ENCODE results near the gene CRYGD.
"Not testable (repeated sequence)": the region's sequence is repeated elsewhere in the genome, so short reads cannot be mapped to it uniquely, and the experiment has no call there.

Gene CRYGD

DNA sequence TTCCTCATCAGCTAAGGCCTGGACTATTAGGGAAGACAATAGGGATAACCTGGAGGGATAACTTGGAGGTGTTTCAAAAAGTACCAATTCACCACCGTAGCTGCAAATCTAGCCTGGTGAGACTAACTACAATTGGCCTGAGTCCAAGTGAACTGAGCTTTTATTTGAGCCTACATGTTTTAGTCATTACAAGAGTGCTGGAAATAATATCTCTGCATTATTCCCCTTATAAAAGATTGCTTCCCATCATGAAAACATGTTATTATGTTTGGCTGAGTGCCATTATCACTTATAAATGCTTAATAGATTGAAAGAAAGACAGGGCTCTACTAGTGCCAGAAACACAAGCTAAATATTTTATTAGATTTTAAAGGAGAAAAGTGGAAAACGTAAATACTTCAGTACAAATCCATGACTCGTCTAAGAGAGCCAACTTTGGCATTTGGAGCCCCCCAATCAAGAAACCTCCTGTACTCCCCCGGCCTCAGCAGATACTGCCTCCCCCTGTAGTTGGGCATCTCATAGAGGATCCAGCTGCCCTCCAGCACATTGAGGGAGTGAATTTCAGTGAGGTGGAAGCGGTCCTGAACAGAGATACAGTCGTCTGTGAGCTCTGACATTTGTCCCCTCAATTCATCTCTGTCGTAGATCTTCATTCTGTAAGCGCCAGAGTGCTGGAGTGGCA, 18.1 kb upstream of the CRYGD start:
- DNase-seq (ENCODE audit: low spot score), result no peak
- in situ Hi-C loops (cut with MboI; ENCODE audit: low sequenced_read_pairs, unreplicated experiment), result no loop called here
- TF ChIP-seq CTCF (IDR thresholded peaks at IDR 0.05; ENCODE audit: borderline replicate concordance, control extremely low read depth, extremely low read depth, insufficient read depth, missing control alignments), result no peak

DNA sequence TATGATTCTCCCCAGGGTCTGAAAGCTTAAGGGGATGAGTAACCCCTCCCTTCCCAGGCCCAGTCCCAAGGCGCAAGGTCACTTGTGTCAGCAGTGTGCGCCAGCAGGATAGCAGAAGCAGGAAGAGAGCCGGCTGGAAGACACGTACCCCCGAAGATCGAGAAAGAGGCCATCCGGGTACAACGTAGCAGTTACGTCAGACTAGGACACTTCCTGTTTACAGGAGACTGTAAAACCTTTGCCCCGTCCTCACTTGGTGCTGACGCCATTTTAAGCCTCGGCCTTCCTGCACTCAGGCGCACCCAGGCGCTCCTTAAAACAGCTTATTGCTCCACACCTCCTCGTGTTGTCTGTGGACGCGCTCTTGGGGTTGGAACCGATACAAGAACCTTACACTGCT, 15.1 kb upstream of the CRYGD start:
- in situ Hi-C loops (cut with MboI; ENCODE audit: low sequenced_read_pairs, unreplicated experiment), result no loop called here
- DNase-seq (ENCODE audit: low spot score), result no peak
- no peak for TF ChIP-seq CTCF (IDR thresholded peaks at IDR 0.05; ENCODE audit: borderline replicate concordance, control extremely low read depth, extremely low read depth, insufficient read depth, missing control alignments)

GRCh38 chr2:208138334-208138733, 14.0 kb upstream of the CRYGD start:
- DNase-seq (ENCODE audit: low spot score); in situ Hi-C loops (cut with MboI; ENCODE audit: low sequenced_read_pairs, unreplicated experiment): not testable (repeated sequence)

GRCh38 chr2:208136716-208137094, 12.4 kb upstream of the CRYGD start:
- TF ChIP-seq CTCF (IDR thresholded peaks at IDR 0.05; ENCODE audit: borderline replicate concordance, control extremely low read depth, extremely low read depth, insufficient read depth, missing control alignments), result no peak
- in situ Hi-C loops (cut with MboI; ENCODE audit: low sequenced_read_pairs, unreplicated experiment), result no loop called here
- no peak for DNase-seq (ENCODE audit: low spot score)

- DNase-seq (ENCODE audit: low spot score), result no peak
- in situ Hi-C loops (cut with MboI; ENCODE audit: low sequenced_read_pairs, unreplicated experiment), result no loop called here
- no peak for TF ChIP-seq CTCF (IDR thresholded peaks at IDR 0.05; ENCODE audit: borderline replicate concordance, control extremely low read depth, extremely low read depth, insufficient read depth, missing control alignments)
Measured at GRCh38 chr2:208135794-208136715, 11.7 kb upstream of the CRYGD start.

DNA sequence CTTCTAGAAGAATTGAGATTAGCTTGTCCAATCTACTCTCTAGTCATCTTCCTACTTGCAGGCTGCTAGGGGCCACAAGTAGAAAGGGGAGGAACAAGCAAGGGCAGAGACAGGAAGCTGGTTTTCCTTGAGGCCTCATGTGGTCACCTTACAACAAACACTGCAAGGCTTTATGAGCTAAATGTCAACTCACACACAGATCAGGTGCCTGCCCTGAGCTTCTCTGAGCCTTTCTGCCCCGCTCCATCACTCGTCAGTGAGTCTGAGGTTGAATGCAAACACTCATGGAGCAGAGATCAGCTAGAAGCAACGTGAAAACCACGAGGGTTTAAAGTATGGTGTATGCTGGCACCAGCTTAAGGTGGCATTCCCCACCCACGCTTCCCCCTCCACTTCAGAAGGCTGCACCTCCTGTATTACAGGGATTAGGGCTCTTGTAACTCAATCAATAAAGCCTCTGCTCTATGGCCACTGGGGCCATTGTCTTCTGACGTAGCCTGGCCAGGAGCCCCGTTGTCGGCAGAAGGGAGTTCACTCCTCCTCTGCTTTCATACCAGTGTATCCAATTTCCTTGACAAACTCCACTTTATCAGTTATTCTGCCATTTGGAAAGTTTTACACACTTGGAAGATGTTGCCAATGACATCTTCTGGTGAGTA, 10.7 kb upstream of the CRYGD start:
- no peak for TF ChIP-seq CTCF (IDR thresholded peaks at IDR 0.05; ENCODE audit: borderline replicate concordance, control extremely low read depth, extremely low read depth, insufficient read depth, missing control alignments)
- in situ Hi-C loops (cut with MboI; ENCODE audit: low sequenced_read_pairs, unreplicated experiment), result no loop called here
- no peak for DNase-seq (ENCODE audit: low spot score)

Data from GM13976 (cell line).